Esophagus squamous epithelium (tissue), 5 donors: ENCODE results near the gene OSBPL8. TPM values are rescaled to one million over a fixed set of nuclear protein-coding genes. Genes with fewer than 3 reads are reported as not detected.
A peak's percentile ranks its signal among the peaks of the same experiment; 100 is the strongest.
"Not testable (repeated sequence)": the region's sequence is repeated elsewhere in the genome, so short reads cannot be mapped to it uniquely, and the experiment has no call there.

ENCODE experiments used
- DNase-seq: peaks from one replicate; lab custom pipeline; 2025; lab: John Stamatoyannopoulos, UW
- H3K27ac ChIP-seq, 4 donors: fragments of 200-600 bp; sonication (generic); one replicate each; pipeline ENCODE4 v1.5.1; 2016 to 2019; ENCODE audit warnings: mild to moderate bottlenecking in 1 of 4
- H3K27me3 ChIP-seq, 4 donors: fragments of 200-600 bp; sonication (generic); 1 replicate in 3 of 4; 2 replicates in 1 of 4; pipeline versions ENCODE4 v1.5.1 to v1.6.0; 2017 to 2021; ENCODE audit warnings: antibody characterized with exemption in 1 of 4
- H3K36me3 ChIP-seq, 3 donors: fragments of 200-600 bp; sonication (generic); one replicate each; pipeline ENCODE4 v1.5.1; 2016 to 2019
- H3K4me1 ChIP-seq, 3 donors: fragments of 200-600 bp; sonication (generic); one replicate each; pipeline ENCODE4 v1.5.1; 2017 to 2019
- H3K4me3 ChIP-seq, 4 donors: fragments of 200-600 bp; sonication (generic); 1 replicate in 3 of 4; 2 replicates in 1 of 4; pipeline ENCODE4 v1.5.1; 2016 to 2019; ENCODE audit warnings: mild to moderate bottlenecking in 2 of 4, moderate library complexity in 1 of 4
- H3K9me3 ChIP-seq, 3 donors: fragments of 200-600 bp; sonication (generic); one replicate each; pipeline ENCODE4 v1.5.1; 2016 to 2019
- CTCF ChIP-seq, 6 experiments: fragments of 450-650 bp in 4 of 6; fragments of 200-600 bp in 2 of 6; sonication (generic) in 2 of 6; IDR thresholded peaks; one replicate each; pipeline ENCODE4 v1.5.1; 2016 to 2019; ENCODE audit warnings: antibody characterized with exemption in 6 of 6, mild to moderate bottlenecking in 4 of 6, moderate library complexity in 4 of 6
- POLR2A ChIP-seq, 4 donors: fragments of 450-650 bp; IDR thresholded peaks; one replicate each; pipeline ENCODE4 v1.6.1; 2017; ENCODE audit warnings: antibody characterized with exemption in 4 of 4, mild to moderate bottlenecking in 4 of 4, moderate library complexity in 3 of 4
- WGBS, 2 donors: methylation state at CpG; one replicate each; pipeline ENCODE4 v1.1.5; 2018; 5-methylcytosine and 5-hydroxymethylcytosine counted together
- intact Hi-C: fragments of 100-400 bp; cut with DNase I; formaldehyde crosslinking; loops from one replicate; pipeline ENCODE4 v1.15.0; 2022
- total RNA-seq, 4 donors: library from RNA; depleted of rRNA; stranded (reverse); fragments of >200 nt; gene quantifications; one replicate each; pipeline ENCODE4 v1.1.0, GENCODE V29; 2016
- donor health status: DM: yes; HTN: yes; CAD: no.

OSBPL8 gene
- total RNA-seq, 4 donors from 2014 or later, result 30.3 to 60.8 (median 43.0) TPM

DNA sequence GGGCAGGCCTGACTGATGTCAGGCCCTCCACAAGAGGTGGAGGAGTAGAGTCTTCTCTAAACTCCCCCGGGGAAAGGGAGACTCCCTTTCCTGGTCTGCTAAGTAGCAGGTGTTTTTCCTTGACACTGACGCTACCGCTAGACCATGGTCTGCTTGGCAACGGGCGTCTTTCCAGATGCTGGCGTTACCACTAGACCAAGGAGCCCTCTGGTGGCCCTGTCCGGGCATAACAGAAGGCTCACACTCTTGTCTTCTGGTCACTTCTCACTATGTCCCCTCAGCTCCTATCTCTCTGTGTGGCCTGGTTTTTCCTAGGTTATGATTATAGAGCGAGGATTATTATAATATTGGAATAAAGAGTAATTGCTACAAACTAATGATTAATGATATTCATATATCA is 86.7 kb downstream of the OSBPL8 start:
- DNase-seq, H3K9me3 ChIP-seq, H3K36me3 ChIP-seq, H3K4me3 ChIP-seq, H3K27ac ChIP-seq, intact Hi-C loops, H3K27me3 ChIP-seq: not testable (repeated sequence)
- WGBS, 2 donors, result 92% methylated on average over 8 of the region's 8 CpGs
- TF ChIP-seq CTCF (IDR thresholded peaks at IDR 0.05), result peak in 1 of 6 experiments; percentile 26
- H3K4me1 ChIP-seq, result peaks cover 0 to 20% (median 6%) of the 10 kb centered on the region in 3 donors

GRCh38 chr12:76471579-76471978 is 88.0 kb downstream of the OSBPL8 start:
- TF ChIP-seq CTCF (IDR thresholded peaks at IDR 0.05), result no peak
- no peak overlapping the region for H3K4me3 ChIP-seq
- no peaks in the 10 kb centered on the region for H3K9me3 ChIP-seq
- DNase-seq, result no peak
- no peaks in the 10 kb centered on the region for H3K27me3 ChIP-seq
- H3K4me1 ChIP-seq, result peaks cover 0 to 20% (median 6%) of the 10 kb centered on the region in 3 donors
- intact Hi-C loops, result no loop called here
- WGBS, 2 donors, result 53 to 54% methylated on average over 1 of the region's 1 CpG
- H3K36me3 ChIP-seq, result no peaks in the 10 kb centered on the region
- no peak overlapping the region for H3K27ac ChIP-seq

GRCh38 chr12:76470028-76470939 is 89.3 kb downstream of the OSBPL8 start:
- H3K4me1 ChIP-seq, result peaks cover 0 to 14% (median 6%) of the 10 kb centered on the region in 3 donors
- no peaks in the 10 kb centered on the region for H3K27me3 ChIP-seq
- TF ChIP-seq CTCF (IDR thresholded peaks at IDR 0.05) (no peak), POLR2A (IDR thresholded peaks at IDR 0.05) (no peak)
- H3K27ac ChIP-seq, result no peak overlapping the region
- no peaks in the 10 kb centered on the region for H3K36me3 ChIP-seq
- 64 to 67% methylated on average over 7 of the region's 7 CpGs for WGBS, 2 donors
- DNase-seq, result no peak
- intact Hi-C loops, result no loop called here
- H3K4me3 ChIP-seq, result no peak overlapping the region
- no peaks in the 10 kb centered on the region for H3K9me3 ChIP-seq

DNA sequence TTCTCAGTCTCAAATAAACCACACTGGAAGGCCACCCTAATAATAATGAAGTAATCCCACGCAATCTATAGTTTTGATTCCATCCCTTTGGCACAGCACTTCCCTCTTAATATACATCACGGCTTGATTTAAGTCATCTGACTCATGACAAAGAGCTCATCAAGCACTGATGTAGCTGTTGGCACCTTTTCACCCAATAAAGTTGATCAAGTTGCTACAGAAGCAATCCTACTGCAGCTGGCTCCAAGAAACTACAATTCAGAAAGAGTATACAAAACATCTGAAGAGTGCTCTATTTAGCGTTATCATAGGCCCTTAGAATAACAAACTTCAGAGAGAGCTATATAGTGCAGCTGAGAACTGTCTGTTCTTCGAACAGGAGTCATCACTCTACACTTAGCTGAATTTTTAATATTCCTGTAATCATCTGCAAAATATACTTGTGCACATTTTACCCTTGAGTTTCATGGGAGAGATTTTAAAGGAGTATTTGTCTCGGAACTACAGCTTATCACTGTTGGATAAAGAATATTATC is 94.9 kb downstream of the OSBPL8 start:
- Histone ChIP-seq H3K9me3 (no peaks in the 10 kb centered on the region), H3K27me3 (no peaks in the 10 kb centered on the region), H3K4me3 (no peak overlapping the region), H3K36me3 (no peaks in the 10 kb centered on the region), H3K27ac (no peak overlapping the region), H3K4me1 (peaks cover 0 to 10% (median 3%) of the 10 kb centered on the region in 3 donors)
- intact Hi-C loops, result no loop called here
- WGBS, 2 donors, result 65 to 73% methylated on average over 5 of the region's 5 CpGs
- TF ChIP-seq CTCF (IDR thresholded peaks at IDR 0.05), result no peak
- no peak for TF ChIP-seq POLR2A (IDR thresholded peaks at IDR 0.05)
- DNase-seq, result no peak

GRCh38 chr12:76462668-76463224 is 96.8 kb downstream of the OSBPL8 start:
- WGBS, 2 donors, result 77 to 92% methylated on average over 2 of the region's 2 CpGs
- intact Hi-C loops, result no loop called here
- no peak for DNase-seq
- peaks cover 0 to 10% (median 3%) of the 10 kb centered on the region in 3 donors for H3K4me1 ChIP-seq
- no peak overlapping the region for H3K4me3 ChIP-seq
- H3K9me3 ChIP-seq, result no peaks in the 10 kb centered on the region
- H3K36me3 ChIP-seq, result no peaks in the 10 kb centered on the region
- no peak overlapping the region for H3K27ac ChIP-seq
- TF ChIP-seq POLR2A (IDR thresholded peaks at IDR 0.05) (no peak), CTCF (IDR thresholded peaks at IDR 0.05) (no peak)
- no peaks in the 10 kb centered on the region for H3K27me3 ChIP-seq
